Right lobe of liver (tissue), 4 donors: ENCODE measurements around the gene CDH3.

Experiments
- CTCF ChIP-seq, 4 donors: fragments of 200-600 bp in 3 of 4; fragments of 450-650 bp in 1 of 4; IDR thresholded peaks; one replicate each; pipeline versions ENCODE4 v1.5.1 to v1.8.0; 2016 to 2022; ENCODE audit warnings: antibody characterized with exemption in 4 of 4, mild to moderate bottlenecking in 2 of 4
- POLR2A ChIP-seq: fragments of 450-650 bp; IDR thresholded peaks from one replicate; pipeline ENCODE4 v1.6.1; 2017; ENCODE audit warnings: antibody characterized with exemption, mild to moderate bottlenecking
- donor health status: DM: no; HTN: no; CAD: no.
- donor health status: DM: no; HTN: no; CAD: no.
- donor health status: DM: no; HTN: yes; CAD: no.

GRCh38 chr16:68744744-68745280 is 99.7 kb downstream of the CDH3 start:
- TF ChIP-seq CTCF (IDR thresholded peaks at IDR 0.05) (no peak), POLR2A (no peak)
